Measurements from ENCODE around the gene RAB33B.

The RAB33B gene

GRCh38 chr4:139453371-139454110 is 380 bp upstream of the RAB33B start (continued):
- TF ChIP-seq PATZ1 (tag by site-specific recombination; IDR thresholded peaks at IDR 0.05) (peak; percentile 70; the same call in 1 of the 2 replicates), ZNF692 (tag by site-specific recombination; IDR thresholded peaks at IDR 0.05) (0 out of 2 replicates have a peak, but pooled peaks have one; percentile 51), ZNF146 (tag by site-specific recombination; IDR thresholded peaks at IDR 0.05) (no peak), ZNF138 (tag by site-specific recombination; IDR thresholded peaks at IDR 0.05; ENCODE audit: borderline replicate concordance) (no peak), ZBTB1 (tag by site-specific recombination; IDR thresholded peaks at IDR 0.05) (no peak), ZBTB10 (tag by site-specific recombination; IDR thresholded peaks at IDR 0.05) (no peak), TRIM28 (IDR thresholded peaks at IDR 0.05; ENCODE audit: borderline replicate concordance, low read length) (peak; percentile 78; the same call in 1 of the 2 replicates), FEZF1 (tag by site-specific recombination; IDR thresholded peaks at IDR 0.05) (no peak), ZNF596 (tag by site-specific recombination; IDR thresholded peaks at IDR 0.05) (no peak), ZSCAN16 (tag by site-specific recombination; IDR thresholded peaks at IDR 0.05) (no peak), ZFP3 (tag by site-specific recombination; IDR thresholded peaks at IDR 0.05; ENCODE audit: low read depth) (no peak), ZNF792 (tag by site-specific recombination; IDR thresholded peaks at IDR 0.05) (no peak), ZNF302 (tag by site-specific recombination; IDR thresholded peaks at IDR 0.05; ENCODE audit: low read depth) (no peak), SP2 (tag by site-specific recombination; IDR thresholded peaks at IDR 0.05) (peak; percentile 88), PRDM1 (tag by site-specific recombination; IDR thresholded peaks at IDR 0.05) (no peak), ZSCAN30 (tag by site-specific recombination; IDR thresholded peaks at IDR 0.05) (peak; percentile 39), SETDB1 (IDR thresholded peaks at IDR 0.05; ENCODE audit: insufficient read length, low read length) (peak; percentile 9), ZNF747 (tag by site-specific recombination; IDR thresholded peaks at IDR 0.05) (no peak), KLF16 (tag by site-specific recombination; IDR thresholded peaks at IDR 0.05) (peak; percentile 95), ZIC2 (tag by site-specific recombination; IDR thresholded peaks at IDR 0.05) (peak; percentile 10; the same call in 1 of the 2 replicates), ZNF560 (tag by site-specific recombination; IDR thresholded peaks at IDR 0.05; ENCODE audit: borderline replicate concordance) (no peak), WT1 (tag by site-specific recombination; IDR thresholded peaks at IDR 0.05) (peak; percentile 27; the same call in 1 of the 2 replicates), ZNF335 (tag by site-specific recombination; conservative IDR thresholded peaks at IDR 0.05) (peak; percentile 81), ZNF184 (tag by site-specific recombination; IDR thresholded peaks at IDR 0.05) (no peak), IKZF3 (tag by site-specific recombination; IDR thresholded peaks at IDR 0.05) (peak; percentile 17; the same call in 1 of the 2 replicates), ZNF488 (tag by site-specific recombination; IDR thresholded peaks at IDR 0.05) (no peak), PBX3 (CRISPR knock-in tag; IDR thresholded peaks at IDR 0.05) (no peak), SP7 (tag by site-specific recombination; IDR thresholded peaks at IDR 0.05) (peak; percentile 55; the same call in 1 of the 2 replicates), KLF10 (tag by site-specific recombination; IDR thresholded peaks at IDR 0.05) (peak; percentile 89), ZNF366 (tag by site-specific recombination; conservative IDR thresholded peaks at IDR 0.05) (peak; percentile 48; the same call in 1 of the 2 replicates)
